Duodenal mucosa (tissue), 2 donors: ENCODE results near the gene WWOX.

Experiments used
- H3K27ac ChIP-seq: one replicate; pipeline ENCODE4 v1.7.0; 2013; ENCODE audit warnings: low read depth, low read length
- H3K27me3 ChIP-seq, 2 donors: one replicate each; pipeline ENCODE4 v1.7.0; 2013; ENCODE audit warnings: low read length in 2 of 2, control low read depth in 1 of 2; ENCODE audit not compliant: insufficient read depth in 2 of 2, control insufficient read depth in 1 of 2
- H3K36me3 ChIP-seq, 2 donors: one replicate each; pipeline ENCODE4 v1.7.0; 2013; ENCODE audit warnings: low read length in 2 of 2, control low read depth in 1 of 2; ENCODE audit not compliant: insufficient read depth in 2 of 2, control insufficient read depth in 1 of 2
- H3K4me1 ChIP-seq, 2 donors: one replicate each; pipeline ENCODE4 v1.7.0; 2013; ENCODE audit warnings: low read length in 2 of 2, control low read depth in 1 of 2; ENCODE audit not compliant: insufficient read depth in 2 of 2, control insufficient read depth in 1 of 2
- H3K4me3 ChIP-seq, 2 donors: one replicate each; pipeline ENCODE4 v1.7.0; 2013; ENCODE audit warnings: low read length in 2 of 2, low read depth in 1 of 2
- H3K9ac ChIP-seq, 2 donors: one replicate each; pipeline ENCODE4 v1.7.0; 2013; ENCODE audit warnings: low read length in 2 of 2, low read depth in 1 of 2
- H3K9me3 ChIP-seq, 2 donors: one replicate each; pipeline ENCODE4 v1.7.0; 2013; ENCODE audit warnings: low read length in 2 of 2, control low read depth in 1 of 2; ENCODE audit not compliant: control insufficient read depth in 1 of 2

Gene WWOX

DNA sequence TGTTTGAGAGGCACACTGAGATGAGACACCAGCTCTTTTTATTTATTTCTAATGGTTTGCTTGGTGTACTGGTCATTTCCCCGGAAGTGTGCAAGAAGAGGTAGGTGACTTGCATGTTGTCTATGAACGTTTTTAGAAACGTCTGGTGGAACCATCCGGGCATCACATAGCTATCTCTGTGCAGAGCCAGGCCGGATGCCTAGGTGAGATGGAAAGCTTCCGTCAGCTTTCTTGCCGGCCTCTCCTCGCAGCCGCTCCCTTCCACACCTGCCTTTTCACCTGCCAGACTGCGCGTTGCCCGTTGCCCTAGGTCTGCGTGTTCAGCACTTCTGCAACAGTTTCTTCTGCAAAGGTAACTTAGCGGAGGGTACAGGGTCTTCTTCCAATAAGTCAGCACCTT is 416.0 kb downstream of the WWOX start:
- H3K36me3 ChIP-seq = no peaks in the 10 kb centered on the region
- H3K9ac ChIP-seq = no peak overlapping the region
- H3K27me3 ChIP-seq = no peaks in the 10 kb centered on the region
- no peaks in the 10 kb centered on the region for H3K9me3 ChIP-seq
- no peak overlapping the region for H3K27ac ChIP-seq
- no peak overlapping the region for H3K4me3 ChIP-seq
- no peaks in the 10 kb centered on the region for H3K4me1 ChIP-seq

DNA sequence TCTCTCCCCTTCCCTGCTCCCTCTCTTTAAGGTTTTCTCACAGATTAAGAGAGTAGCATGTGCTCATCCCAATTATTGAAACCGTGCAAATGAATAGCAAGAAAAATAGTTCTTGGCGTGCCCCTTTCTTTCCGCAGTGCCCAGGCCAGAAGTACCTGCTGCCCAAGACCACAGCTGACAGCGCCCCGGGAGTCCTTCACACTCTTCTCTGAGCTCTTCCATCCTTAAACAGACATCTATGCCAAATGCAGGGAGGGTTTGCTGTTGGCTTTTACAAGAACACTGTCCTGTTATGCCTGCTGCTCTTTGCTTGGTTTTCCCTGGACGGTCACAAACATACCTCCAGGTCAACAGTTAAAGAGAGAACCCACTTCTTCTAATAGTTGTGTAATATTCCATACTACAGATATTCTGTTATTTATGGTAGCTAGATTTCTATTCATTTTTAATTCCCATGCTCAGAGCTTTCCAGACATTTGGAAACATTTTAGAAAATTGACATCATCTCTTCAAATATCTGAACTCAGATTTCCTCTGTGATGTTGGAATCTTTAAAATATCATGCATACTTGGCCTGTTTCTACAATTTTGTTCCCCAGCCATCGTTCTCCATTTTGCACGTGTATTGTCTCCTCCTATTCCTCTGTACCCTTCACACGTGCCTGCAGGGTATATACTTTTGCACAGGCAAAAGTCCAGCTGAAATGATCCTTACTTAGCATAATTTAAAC is 416.7 kb downstream of the WWOX start:
- Histone ChIP-seq H3K36me3 (no peaks in the 10 kb centered on the region), H3K4me3 (no peak overlapping the region), H3K27ac (no peak overlapping the region), H3K9ac (no peak overlapping the region), H3K27me3 (no peaks in the 10 kb centered on the region), H3K9me3 (no peaks in the 10 kb centered on the region), H3K4me1 (no peaks in the 10 kb centered on the region)

DNA sequence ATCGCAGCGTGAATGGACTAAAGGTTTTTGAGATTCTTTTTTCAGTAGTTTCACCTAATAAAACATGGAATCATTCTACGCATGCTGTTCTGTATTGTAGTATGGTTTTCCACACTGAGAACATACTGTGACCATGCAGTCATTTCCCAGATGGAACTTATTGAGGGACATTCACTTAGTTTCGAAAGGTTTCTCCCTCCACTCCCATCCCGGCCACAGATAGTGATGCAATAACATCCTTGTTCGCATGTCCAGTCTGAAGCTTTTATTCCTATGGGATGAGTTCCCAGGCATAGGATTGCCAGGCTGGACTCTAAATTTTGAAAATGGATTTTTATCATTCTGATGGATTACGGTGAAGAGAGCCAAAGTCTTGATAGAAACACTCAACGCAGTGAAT is 420.4 kb downstream of the WWOX start:
- Histone ChIP-seq H3K4me3 (no peak overlapping the region), H3K4me1 (no peaks in the 10 kb centered on the region), H3K27me3 (no peaks in the 10 kb centered on the region), H3K9ac (no peak overlapping the region), H3K9me3 (no peaks in the 10 kb centered on the region), H3K36me3 (no peaks in the 10 kb centered on the region), H3K27ac (no peak overlapping the region)

GRCh38 chr16:78520470-78520869 is 421.0 kb downstream of the WWOX start:
- no peaks in the 10 kb centered on the region for H3K9me3 ChIP-seq
- no peaks in the 10 kb centered on the region for H3K27me3 ChIP-seq
- H3K4me3 ChIP-seq = no peak overlapping the region
- no peak overlapping the region for H3K9ac ChIP-seq
- no peak overlapping the region for H3K27ac ChIP-seq
- no peaks in the 10 kb centered on the region for H3K4me1 ChIP-seq
- H3K36me3 ChIP-seq = no peaks in the 10 kb centered on the region

GRCh38 chr16:78522327-78522726 is 422.9 kb downstream of the WWOX start:
- no peak overlapping the region for H3K9ac ChIP-seq
- H3K36me3 ChIP-seq = no peaks in the 10 kb centered on the region
- H3K4me3 ChIP-seq = no peak overlapping the region
- no peaks in the 10 kb centered on the region for H3K9me3 ChIP-seq
- H3K27ac ChIP-seq = no peak overlapping the region
- H3K4me1 ChIP-seq = no peaks in the 10 kb centered on the region
- H3K27me3 ChIP-seq = no peaks in the 10 kb centered on the region

GRCh38 chr16:78523212-78523985 is 423.9 kb downstream of the WWOX start:
- H3K27me3 ChIP-seq = no peaks in the 10 kb centered on the region
- no peak overlapping the region for H3K4me3 ChIP-seq
- no peaks in the 10 kb centered on the region for H3K36me3 ChIP-seq
- H3K27ac ChIP-seq = no peak overlapping the region
- no peaks in the 10 kb centered on the region for H3K4me1 ChIP-seq
- H3K9ac ChIP-seq = no peak overlapping the region
- H3K9me3 ChIP-seq = no peaks in the 10 kb centered on the region

GRCh38 chr16:78524066-78524595 is 424.7 kb downstream of the WWOX start:
- H3K4me3 ChIP-seq = no peak overlapping the region
- H3K4me1 ChIP-seq = no peaks in the 10 kb centered on the region
- H3K9ac ChIP-seq = no peak overlapping the region
- H3K9me3 ChIP-seq = no peaks in the 10 kb centered on the region
- no peaks in the 10 kb centered on the region for H3K27me3 ChIP-seq
- no peaks in the 10 kb centered on the region for H3K36me3 ChIP-seq
- no peak overlapping the region for H3K27ac ChIP-seq

DNA sequence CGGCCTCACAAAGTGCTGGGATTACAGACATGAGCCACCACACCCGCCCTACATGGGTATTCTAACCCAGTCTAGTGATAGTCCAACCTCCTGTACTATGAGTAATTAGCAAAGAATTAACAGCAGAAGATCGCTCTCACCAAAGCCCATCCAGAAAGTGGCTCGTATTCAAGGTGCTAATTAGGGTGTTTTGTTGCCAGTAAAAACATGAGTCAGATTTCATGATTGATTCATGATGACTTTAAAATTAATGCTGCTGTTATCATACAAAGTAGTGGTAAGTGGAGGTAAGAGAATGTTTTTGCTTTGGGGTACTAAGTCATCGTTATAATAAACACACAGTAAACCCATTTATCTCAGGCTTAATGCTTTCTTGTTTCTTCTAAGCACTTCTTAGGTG is 428.8 kb downstream of the WWOX start:
- Histone ChIP-seq H3K27ac (no peak overlapping the region), H3K9ac (no peak overlapping the region), H3K4me3 (no peak overlapping the region), H3K36me3 (no peaks in the 10 kb centered on the region), H3K4me1 (no peaks in the 10 kb centered on the region), H3K9me3 (no peaks in the 10 kb centered on the region), H3K27me3 (no peaks in the 10 kb centered on the region)

DNA sequence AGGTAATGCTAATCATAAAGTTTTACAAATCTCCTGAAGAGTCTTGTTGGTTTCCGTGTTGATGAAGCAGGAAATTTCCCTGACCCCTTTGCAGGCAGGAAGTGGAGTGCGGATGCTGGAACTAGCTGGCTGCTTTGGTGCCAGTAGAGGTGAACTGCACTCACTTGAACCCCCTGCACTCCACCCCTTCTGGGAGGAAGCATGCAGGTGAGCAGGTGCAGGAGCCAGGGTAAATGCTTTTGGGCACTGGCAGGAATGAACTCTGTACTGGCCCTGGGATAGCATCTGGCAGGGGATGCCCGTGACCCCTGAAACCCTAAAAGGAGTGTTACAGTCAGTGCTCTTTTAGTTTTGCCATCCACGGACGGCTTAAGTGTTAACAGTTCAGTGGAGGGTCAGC is 430.4 kb downstream of the WWOX start:
- no peaks in the 10 kb centered on the region for H3K9me3 ChIP-seq
- H3K27me3 ChIP-seq = no peaks in the 10 kb centered on the region
- no peak overlapping the region for H3K9ac ChIP-seq
- no peaks in the 10 kb centered on the region for H3K4me1 ChIP-seq
- no peak overlapping the region for H3K4me3 ChIP-seq
- no peaks in the 10 kb centered on the region for H3K36me3 ChIP-seq
- no peak overlapping the region for H3K27ac ChIP-seq

- H3K4me1 ChIP-seq = no peaks in the 10 kb centered on the region
- H3K9me3 ChIP-seq = no peaks in the 10 kb centered on the region
- no peak overlapping the region for H3K27ac ChIP-seq
- H3K36me3 ChIP-seq = no peaks in the 10 kb centered on the region
- no peak overlapping the region for H3K9ac ChIP-seq
- no peaks in the 10 kb centered on the region for H3K27me3 ChIP-seq
- no peak overlapping the region for H3K4me3 ChIP-seq
Measured at GRCh38 chr16:78530283-78530682, 430.8 kb downstream of the WWOX start.
